ENCODE results near the gene RNF168. TPM values are rescaled to one million over a fixed set of nuclear protein-coding genes. Genes with fewer than 3 reads are reported as not detected.

RNF168 gene
- total RNA-seq, 1 experiment from 2014 or later = 18.9 TPM

DNA sequence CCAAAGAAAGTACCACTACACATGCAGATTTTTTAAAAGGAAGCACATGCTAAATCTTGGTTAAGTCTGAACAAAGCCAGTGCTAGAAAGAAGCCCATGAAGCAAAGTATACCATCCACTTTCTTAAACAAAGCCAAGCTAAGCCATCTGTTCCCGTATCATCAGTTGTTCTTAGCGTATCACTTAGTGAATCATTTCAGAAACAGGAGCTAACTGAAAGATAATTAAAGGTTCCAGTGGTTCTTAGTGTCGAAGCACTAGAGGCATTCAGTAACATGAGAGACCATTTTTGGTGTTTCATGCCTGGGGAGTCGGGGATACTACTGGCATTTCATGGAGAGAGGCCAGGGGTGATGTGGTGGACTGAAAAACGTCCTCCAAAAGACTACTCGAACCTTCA, 84.2 kb downstream of the RNF168 start:
- Mint-ChIP-seq H3K27me3 (ENCODE audit: insufficient read depth, unreplicated experiment) (no peaks in the 10 kb centered on the region), H3K36me3 (ENCODE audit: insufficient read depth, unreplicated experiment) (no peaks in the 10 kb centered on the region), H3K4me1 (ENCODE audit: low read depth, unreplicated experiment) (peaks cover 6% of the 10 kb centered on the region), H3K4me3 (ENCODE audit: unreplicated experiment) (no peak overlapping the region), H3K27ac (ENCODE audit: unreplicated experiment) (no peak overlapping the region), H3K9me3 (ENCODE audit: unreplicated experiment) (no peaks in the 10 kb centered on the region)
- H3K27me3 ChIP-seq (replicated peaks; ENCODE audit: control insufficient read depth, insufficient read depth, low read length) = no peaks in the 10 kb centered on the region
- no peak overlapping the region for H3K4me3 ChIP-seq (ENCODE audit: low read depth, low read length)
- TF ChIP-seq, protein P1, sequence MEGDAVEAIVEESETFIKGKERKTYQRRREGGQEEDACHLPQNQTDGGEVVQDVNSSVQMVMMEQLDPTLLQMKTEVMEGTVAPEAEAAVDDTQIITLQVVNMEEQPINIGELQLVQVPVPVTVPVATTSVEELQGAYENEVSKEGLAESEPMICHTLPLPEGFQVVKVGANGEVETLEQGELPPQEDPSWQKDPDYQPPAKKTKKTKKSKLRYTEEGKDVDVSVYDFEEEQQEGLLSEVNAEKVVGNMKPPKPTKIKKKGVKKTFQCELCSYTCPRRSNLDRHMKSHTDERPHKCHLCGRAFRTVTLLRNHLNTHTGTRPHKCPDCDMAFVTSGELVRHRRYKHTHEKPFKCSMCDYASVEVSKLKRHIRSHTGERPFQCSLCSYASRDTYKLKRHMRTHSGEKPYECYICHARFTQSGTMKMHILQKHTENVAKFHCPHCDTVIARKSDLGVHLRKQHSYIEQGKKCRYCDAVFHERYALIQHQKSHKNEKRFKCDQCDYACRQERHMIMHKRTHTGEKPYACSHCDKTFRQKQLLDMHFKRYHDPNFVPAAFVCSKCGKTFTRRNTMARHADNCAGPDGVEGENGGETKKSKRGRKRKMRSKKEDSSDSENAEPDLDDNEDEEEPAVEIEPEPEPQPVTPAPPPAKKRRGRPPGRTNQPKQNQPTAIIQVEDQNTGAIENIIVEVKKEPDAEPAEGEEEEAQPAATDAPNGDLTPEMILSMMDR (IDR thresholded peaks at IDR 0.05; ENCODE audit: insufficient read depth in 1 of 2, low read depth in 1 of 2, low read length in 1 of 2, severe bottlenecking in 1 of 2, unreplicated experiment in 1 of 2) = no peak
- ChIA-PET CTCF (no interaction called here), POLR2A (no interaction called here)
- no TSS peak for BruUV-seq (replicated peaks)
- H3K9me3 ChIP-seq = no peaks in the 10 kb centered on the region
- peaks cover 5% of the 10 kb centered on the region; the same call in 1 of the 2 replicates for H3K4me1 ChIP-seq
- no peaks in the 10 kb centered on the region for H3K36me3 ChIP-seq (ENCODE audit: control insufficient read depth, insufficient read depth, low read length)
- no peak for DNase-seq
- intact Hi-C loops (cut with micrococcal nuclease; ENCODE audit: unreplicated experiment) = no loop called here

Other genes starting within 250 kb of the RNF168 start
- 52.2 and 54.6 TPM in 2 replicates for gene PCYT1A, start 216.0 kb downstream of the RNF168 start, total RNA-seq (2022)
- gene DYNLT2B, start 185.5 kb downstream of the RNF168 start, total RNA-seq (2022) = 10.8 and 12.1 TPM in 2 replicates
- gene TM4SF19, start 165.4 kb downstream of the RNF168 start, total RNA-seq (2022) = not detected in 2 replicates
- gene UBXN7, start 71.3 kb downstream of the RNF168 start, total RNA-seq (2022) = 59.9 and 62.7 TPM in 2 replicates
- not detected in 2 replicates for gene SMCO1, start 11.6 kb upstream of the RNF168 start, total RNA-seq (2022)
- gene WDR53, start 64.8 kb upstream of the RNF168 start, total RNA-seq (2022) = 12.1 and 17.8 TPM in 2 replicates
- gene FBXO45, start 64.9 kb upstream of the RNF168 start, total RNA-seq (2022) = 14.5 and 15.8 TPM in 2 replicates
- 1.5 and 2.0 TPM in 2 replicates for gene NRROS, start 135.9 kb upstream of the RNF168 start, total RNA-seq (2022)
- gene CEP19, start 208.5 kb upstream of the RNF168 start, total RNA-seq (2022) = 1.6 and 1.7 TPM in 2 replicates
- 24.6 and 31.1 TPM in 2 replicates for gene PIGX, start 208.6 kb upstream of the RNF168 start, total RNA-seq (2022)
- 73.7 and 89.6 TPM in 2 replicates for gene PAK2, start 236.1 kb upstream of the RNF168 start, total RNA-seq (2022)